ENCODE results near the gene MIAT. TPM values are rescaled to one million over a fixed set of nuclear protein-coding genes. Genes with fewer than 3 reads are reported as not detected.
A peak's percentile ranks its signal among the peaks of the same experiment; 100 is the strongest.

The MIAT gene
- total RNA-seq, 2 experiments from 2014 or later, result 66.5 to 125 TPM

DNA sequence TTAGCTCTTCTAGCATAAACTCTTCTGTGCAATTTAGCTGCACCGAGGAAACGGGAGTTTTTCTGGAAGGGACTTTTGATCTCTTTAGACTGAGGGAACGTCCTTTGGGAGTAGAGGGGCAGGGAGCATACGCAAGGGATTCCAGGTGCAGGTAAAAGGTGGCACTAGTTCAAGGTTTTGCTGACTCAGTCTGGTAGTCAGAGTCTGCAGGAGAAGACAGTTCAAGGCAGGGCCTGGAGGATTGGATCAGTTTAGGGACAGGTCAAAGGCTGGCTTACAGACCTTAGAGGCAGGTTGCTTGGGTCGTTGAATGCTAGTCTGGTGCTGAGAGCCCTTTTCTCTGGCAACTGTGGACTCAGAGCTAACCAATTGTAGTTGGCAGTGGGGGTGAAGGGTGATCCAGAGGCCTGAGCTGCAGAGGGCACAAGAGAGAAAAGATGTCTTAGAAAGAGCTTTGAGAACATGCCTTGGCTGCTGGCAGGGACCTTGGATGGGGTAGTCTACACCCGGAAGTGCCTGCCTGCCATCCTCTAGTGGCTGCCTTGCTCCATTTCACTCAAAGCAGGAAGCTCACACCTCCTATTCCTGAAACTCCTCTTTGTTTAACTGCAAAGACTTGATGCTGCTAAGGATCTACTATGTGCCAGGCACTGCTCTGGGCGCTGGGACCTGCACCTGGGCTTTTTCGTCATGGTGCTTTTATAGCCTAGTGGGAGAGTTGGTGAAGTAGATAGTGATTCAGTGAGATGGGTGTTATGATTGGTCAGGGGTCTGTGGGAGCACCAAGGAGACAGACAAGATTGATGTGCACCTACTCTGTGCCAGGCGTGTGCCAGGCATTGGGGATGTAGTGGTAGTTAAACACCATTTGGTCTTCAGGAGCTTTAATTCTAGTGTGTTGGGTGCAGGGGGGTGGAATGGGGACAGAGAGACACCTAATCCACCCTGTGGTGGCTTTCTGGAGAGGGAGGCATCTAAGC, 17.1 kb downstream of the MIAT start:
- Mint-ChIP-seq H3K27ac (peak overlapping the region; percentile 97), H3K4me1 (peaks cover 73% of the 10 kb centered on the region), H3K36me3 (peaks cover 24% of the 10 kb centered on the region), H3K27me3 (no peaks in the 10 kb centered on the region), H3K9me3 (ENCODE audit: low read depth) (no peaks in the 10 kb centered on the region), H3K4me3 (peak overlapping the region; percentile 93)
- ATAC-seq (no peak), DNase-seq (peak; percentile 67)
- CTCF ChIA-PET, result interaction anchor here (1.0 to 3.8 kb wide), 14 partner anchors 8 to 312 kb away, joined by 3 to 17 read pairs (median 4); partner anchors contain the start of genes HPS4, MIAT and SRRD

DNA sequence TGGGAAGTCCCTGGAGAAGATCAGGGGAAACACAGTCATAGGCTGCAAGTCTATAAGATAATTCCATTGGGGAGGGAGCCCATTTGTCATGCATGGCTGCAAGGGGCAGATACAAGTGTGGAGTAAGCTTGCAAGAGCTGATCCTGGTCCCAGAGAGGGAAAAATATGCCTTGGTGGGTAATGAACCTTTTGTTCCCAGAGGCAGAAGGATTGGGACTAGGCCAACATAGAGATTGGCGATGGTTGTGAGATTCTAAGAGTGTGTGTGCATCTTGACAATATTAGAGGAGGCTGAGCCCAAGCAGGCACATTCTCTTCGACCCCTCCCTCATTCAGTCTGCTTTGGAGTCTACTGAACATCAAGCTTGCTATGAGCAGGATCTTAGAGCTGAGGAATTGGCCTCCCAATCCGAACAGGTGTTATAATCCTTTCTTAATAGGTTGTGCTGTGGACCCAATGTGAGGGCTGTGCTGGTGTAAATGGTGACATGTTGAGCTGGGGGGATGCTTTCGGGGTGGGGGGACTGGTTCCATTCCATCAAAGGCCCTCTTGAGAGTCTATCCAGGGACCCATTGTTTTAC, 18.4 kb downstream of the MIAT start:
- DNase-seq (no peak), ATAC-seq (no peak)
- no peaks in the 10 kb centered on the region for H3K27me3 Mint-ChIP-seq
- no peaks in the 10 kb centered on the region for H3K9me3 Mint-ChIP-seq (ENCODE audit: low read depth)
- peaks cover 21% of the 10 kb centered on the region for H3K36me3 Mint-ChIP-seq
- peak overlapping the region; percentile 97 for H3K27ac Mint-ChIP-seq
- peak overlapping the region; percentile 93 for H3K4me3 Mint-ChIP-seq
- CTCF ChIA-PET, result interaction anchor here (0.8 to 1.1 kb wide), 2 partner anchors 25 to 215 kb away, joined by 3 to 4 read pairs; no protein-coding TSS in a partner anchor
- peaks cover 64% of the 10 kb centered on the region for H3K4me1 Mint-ChIP-seq

DNA sequence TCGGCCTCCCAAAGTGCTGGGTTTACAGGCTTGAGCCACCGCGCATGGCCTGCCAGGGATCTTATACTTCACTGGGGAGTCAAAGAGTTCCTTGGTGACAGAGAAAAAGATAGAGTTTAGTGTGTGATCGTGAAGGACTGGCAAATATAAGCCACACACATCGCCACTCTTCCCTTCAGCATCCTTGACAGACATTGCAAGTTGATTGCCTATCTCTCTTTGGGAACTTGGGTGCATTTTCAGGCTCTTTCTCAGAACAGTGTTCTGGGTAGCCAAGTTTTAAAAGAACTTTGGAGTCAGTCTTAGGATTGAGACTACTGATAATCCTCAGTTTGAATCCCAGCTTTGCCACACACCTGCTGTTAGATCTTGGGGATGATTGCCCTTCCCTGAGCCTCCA, 19.8 kb downstream of the MIAT start:
- Mint-ChIP-seq H3K27ac (no peak overlapping the region), H3K4me3 (no peak overlapping the region), H3K27me3 (no peaks in the 10 kb centered on the region), H3K36me3 (peaks cover 28% of the 10 kb centered on the region), H3K4me1 (peaks cover 49% of the 10 kb centered on the region), H3K9me3 (ENCODE audit: low read depth) (no peaks in the 10 kb centered on the region)
- CTCF ChIA-PET, result interaction anchor here (0.7 to 1.1 kb wide), 2 partner anchors 165 to 421 kb away, joined by 3 read pairs; no protein-coding TSS in a partner anchor
- ATAC-seq (no peak), DNase-seq (no peak)

DNA sequence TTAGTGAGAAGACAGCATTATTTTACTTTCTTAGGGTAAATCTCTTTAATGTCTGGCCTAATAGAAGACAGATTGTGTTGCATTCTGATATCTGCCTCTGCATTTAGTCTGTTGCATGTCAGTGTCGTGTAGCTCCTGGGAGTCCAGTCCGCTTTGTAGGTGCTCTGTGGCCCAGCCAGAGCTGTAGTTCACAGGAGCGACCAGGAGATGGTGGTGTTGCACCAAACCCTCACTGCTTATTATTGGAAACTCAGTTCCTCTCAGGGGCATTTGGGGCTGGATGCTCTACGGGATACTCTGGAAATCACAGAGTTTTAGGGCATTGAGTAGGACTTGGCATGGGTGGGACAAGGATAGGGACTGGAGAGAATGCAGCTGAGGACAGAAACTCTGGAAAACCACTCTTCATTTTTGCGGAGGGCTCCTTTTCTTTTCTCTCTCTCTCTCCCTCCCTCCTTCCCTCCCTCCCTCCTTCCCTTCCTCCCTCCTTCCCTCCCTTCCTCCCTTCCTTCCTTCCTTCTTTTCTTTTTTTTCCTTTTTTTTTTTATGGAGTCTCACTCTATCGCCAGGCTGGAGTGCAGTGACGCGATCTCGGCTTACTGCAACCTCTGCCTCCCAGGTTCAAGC, 21.7 kb downstream of the MIAT start:
- H3K27me3 Mint-ChIP-seq, result no peaks in the 10 kb centered on the region
- H3K4me3 Mint-ChIP-seq, result no peak overlapping the region
- CTCF ChIA-PET, result interaction anchor here (0.5 to 1.7 kb wide), 13 partner anchors 12 to 315 kb away, joined by 3 to 7 read pairs (median 3); partner anchors contain the start of genes HPS4, MIAT and SRRD
- H3K36me3 Mint-ChIP-seq, result peaks cover 29% of the 10 kb centered on the region
- no peak overlapping the region for H3K27ac Mint-ChIP-seq
- H3K9me3 Mint-ChIP-seq (ENCODE audit: low read depth), result no peaks in the 10 kb centered on the region
- peaks cover 39% of the 10 kb centered on the region for H3K4me1 Mint-ChIP-seq
- peak; percentile 64 for ATAC-seq
- DNase-seq, result peak; percentile 84

DNA sequence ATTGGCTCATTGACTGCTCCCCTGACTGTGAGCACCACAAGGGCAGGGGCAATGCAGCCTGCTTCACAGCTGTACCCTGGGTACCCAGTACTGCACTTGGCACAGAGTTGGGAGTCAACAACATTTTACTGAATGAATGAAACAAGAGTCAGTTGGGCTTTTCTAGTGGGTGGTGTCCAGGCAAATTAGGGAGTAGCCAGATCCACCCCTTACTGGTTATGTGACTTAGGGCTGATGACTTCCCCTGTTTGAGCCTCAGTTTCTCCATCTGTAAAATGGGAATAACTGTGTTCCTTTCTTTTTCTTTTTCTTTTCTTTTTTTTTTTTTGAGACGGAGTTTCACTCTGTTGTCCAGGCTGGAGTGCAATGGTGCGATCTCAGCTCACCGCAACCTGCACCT, 23.1 kb downstream of the MIAT start:
- H3K36me3 Mint-ChIP-seq, result peaks cover 17% of the 10 kb centered on the region
- ATAC-seq, result no peak
- H3K4me1 Mint-ChIP-seq, result peaks cover 26% of the 10 kb centered on the region

DNA sequence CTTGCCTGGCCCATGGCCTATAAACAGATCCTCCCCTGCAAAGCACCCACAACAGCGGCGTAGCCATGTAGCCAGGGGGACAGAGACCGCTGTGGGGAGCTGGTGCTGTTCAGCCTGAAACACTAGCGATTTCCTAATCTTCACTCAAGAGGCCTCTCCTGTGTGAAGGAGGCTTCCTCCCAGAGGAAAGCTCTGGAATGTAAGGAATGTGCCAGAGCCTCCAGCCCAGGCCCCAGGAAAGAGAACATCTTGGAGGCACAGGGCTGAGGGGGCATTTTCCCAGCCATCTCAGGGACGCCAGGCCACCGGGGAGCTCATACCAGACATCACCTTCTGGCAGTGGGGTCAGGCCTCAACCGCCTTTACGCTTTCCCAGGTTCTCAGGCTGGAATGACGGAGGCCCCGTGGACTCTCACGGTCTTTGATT, 24.0 kb downstream of the MIAT start:
- ATAC-seq (no peak), DNase-seq (no peak)
- peaks cover 11% of the 10 kb centered on the region for H3K36me3 Mint-ChIP-seq
- no peak overlapping the region for H3K27ac Mint-ChIP-seq
- H3K4me3 Mint-ChIP-seq, result no peak overlapping the region
- no peaks in the 10 kb centered on the region for H3K9me3 Mint-ChIP-seq (ENCODE audit: low read depth)
- H3K4me1 Mint-ChIP-seq, result peaks cover 17% of the 10 kb centered on the region
- no peaks in the 10 kb centered on the region for H3K27me3 Mint-ChIP-seq
- CTCF ChIA-PET, result interaction anchor here (1.4 to 1.6 kb wide), 2 partner anchors 7 to 8 kb away, joined by 3 to 4 read pairs; no protein-coding TSS in a partner anchor

More for the DNA sequence above, 23.1 kb downstream of the MIAT start:
- no peaks in the 10 kb centered on the region for H3K27me3 Mint-ChIP-seq
- CTCF ChIA-PET, result no interaction called here
- no peaks in the 10 kb centered on the region for H3K9me3 Mint-ChIP-seq (ENCODE audit: low read depth)
- no peak overlapping the region for H3K4me3 Mint-ChIP-seq
- no peak for DNase-seq
- H3K27ac Mint-ChIP-seq, result no peak overlapping the region

DNA sequence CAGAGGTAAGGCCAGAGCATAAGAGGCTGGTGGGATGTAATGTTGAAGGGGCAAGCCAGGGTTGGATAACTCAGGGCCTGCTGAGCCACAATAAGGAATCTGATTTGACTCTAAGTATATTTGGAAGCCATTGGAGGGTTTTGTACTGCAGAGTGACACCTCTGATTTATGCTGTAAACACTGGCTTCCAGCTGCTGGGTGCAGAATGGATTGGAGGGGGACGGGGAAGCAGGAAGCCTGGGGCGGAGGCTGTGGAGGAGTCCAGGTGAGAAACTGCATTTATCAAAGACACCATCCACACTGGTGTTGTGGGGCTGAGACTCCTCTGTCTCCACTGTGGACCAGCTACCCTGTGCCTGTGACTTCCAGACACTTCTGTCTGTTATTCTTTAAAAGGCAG, 26.8 kb downstream of the MIAT start:
- Mint-ChIP-seq H3K4me1 (peaks cover 3% of the 10 kb centered on the region), H3K4me3 (no peak overlapping the region), H3K27ac (no peak overlapping the region), H3K36me3 (peaks cover 13% of the 10 kb centered on the region), H3K9me3 (ENCODE audit: low read depth) (no peaks in the 10 kb centered on the region), H3K27me3 (no peaks in the 10 kb centered on the region)
- CTCF ChIA-PET, result no interaction called here
- ATAC-seq, result no peak
- DNase-seq, result no peak

DNA sequence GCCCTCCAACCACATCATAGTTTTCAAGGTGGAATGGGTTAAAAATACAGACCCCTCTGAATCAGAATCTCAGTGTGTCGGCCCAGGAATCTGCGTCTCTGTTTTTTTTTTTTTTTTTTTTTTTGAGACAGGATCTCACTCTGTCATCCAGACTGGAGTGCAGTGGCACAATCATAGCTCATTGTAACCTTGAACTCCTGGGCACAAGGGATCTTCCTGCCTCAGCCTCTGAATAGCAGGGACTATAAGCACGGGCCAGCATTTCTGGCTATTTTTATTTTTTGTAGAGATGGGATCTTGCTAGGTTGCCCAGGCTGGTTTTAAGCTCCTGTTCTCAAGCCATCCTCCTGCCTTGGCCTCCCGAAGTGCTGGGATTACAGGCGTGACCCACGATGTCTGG, 28.2 kb downstream of the MIAT start:
- ATAC-seq (no peak), DNase-seq (no peak)
- CTCF ChIA-PET, result no interaction called here
- peaks cover 11% of the 10 kb centered on the region for H3K36me3 Mint-ChIP-seq
- no peak overlapping the region for H3K27ac Mint-ChIP-seq
- H3K4me1 Mint-ChIP-seq, result peaks cover 2% of the 10 kb centered on the region
- H3K9me3 Mint-ChIP-seq (ENCODE audit: low read depth), result no peaks in the 10 kb centered on the region
- H3K4me3 Mint-ChIP-seq, result no peak overlapping the region
- no peaks in the 10 kb centered on the region for H3K27me3 Mint-ChIP-seq

DNA sequence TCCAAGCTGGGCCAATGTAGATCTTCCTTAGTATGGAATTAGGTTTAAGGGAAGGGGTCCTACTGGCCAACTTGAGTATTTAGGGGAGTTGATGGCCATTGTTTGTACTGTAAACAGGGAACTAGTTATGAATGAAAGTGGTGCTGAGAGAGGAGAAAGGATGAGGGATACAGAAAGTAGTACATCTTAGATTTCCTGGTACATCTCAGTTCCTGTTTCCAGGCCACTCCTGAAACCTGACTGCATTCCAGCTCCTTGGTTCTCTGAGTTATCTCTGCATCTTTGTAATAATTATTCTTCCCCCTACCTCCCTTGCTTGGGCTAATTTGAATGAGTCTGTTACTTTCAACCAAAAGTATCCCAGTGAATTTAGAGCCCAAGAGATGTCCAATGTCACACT, 30.1 kb downstream of the MIAT start:
- no peak for DNase-seq
- Mint-ChIP-seq H3K4me3 (no peak overlapping the region), H3K36me3 (peaks cover 2% of the 10 kb centered on the region), H3K27me3 (no peaks in the 10 kb centered on the region), H3K9me3 (ENCODE audit: low read depth) (no peaks in the 10 kb centered on the region), H3K4me1 (peaks cover 12% of the 10 kb centered on the region), H3K27ac (no peak overlapping the region)
- no peak for ATAC-seq
- CTCF ChIA-PET, result no interaction called here

DNA sequence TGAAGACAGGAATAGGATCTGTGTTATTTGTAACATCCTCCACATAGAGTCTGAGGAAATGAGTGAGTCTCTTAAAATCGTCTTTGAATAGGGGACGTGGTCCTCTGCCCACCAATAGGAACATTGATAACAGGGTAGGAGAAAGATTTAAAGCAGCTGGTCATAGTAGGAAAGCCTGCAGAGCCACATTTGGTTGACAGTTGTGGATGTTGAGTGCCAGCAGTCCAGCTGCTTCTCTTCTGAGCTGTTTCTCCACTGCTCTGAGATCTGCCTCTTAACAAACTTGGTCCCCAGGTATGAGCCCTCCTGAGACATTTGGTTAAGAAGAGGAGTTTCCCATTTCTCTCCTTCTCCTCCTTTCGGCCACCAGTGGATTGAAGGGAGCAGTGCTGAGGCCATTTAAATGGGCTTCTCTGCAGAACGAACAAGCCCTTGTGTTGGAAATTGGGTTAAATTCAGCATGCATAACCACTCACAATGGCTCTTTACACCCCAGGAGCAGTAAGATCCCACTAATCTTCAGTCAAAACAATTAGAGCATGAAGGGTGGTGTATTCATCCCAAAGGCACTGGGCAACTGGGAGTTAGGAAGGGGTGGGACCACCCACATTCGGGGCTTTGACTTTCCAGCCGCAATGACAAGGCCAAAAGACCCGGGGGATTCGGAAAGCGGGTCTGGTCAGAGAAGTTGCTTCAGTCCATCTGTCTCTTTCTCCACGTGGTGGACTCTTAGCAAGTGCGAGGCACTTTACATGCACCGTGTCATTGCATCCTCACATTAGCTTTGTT, 32.3 kb downstream of the MIAT start:
- H3K36me3 Mint-ChIP-seq, result peaks cover 5% of the 10 kb centered on the region
- H3K4me3 Mint-ChIP-seq, result no peak overlapping the region
- DNase-seq, result no peak
- CTCF ChIA-PET, result no interaction called here
- H3K27ac Mint-ChIP-seq, result no peak overlapping the region
- no peak for ATAC-seq
- H3K4me1 Mint-ChIP-seq, result peaks cover 12% of the 10 kb centered on the region
- H3K9me3 Mint-ChIP-seq (ENCODE audit: low read depth), result no peaks in the 10 kb centered on the region
- H3K27me3 Mint-ChIP-seq, result no peaks in the 10 kb centered on the region

DNA sequence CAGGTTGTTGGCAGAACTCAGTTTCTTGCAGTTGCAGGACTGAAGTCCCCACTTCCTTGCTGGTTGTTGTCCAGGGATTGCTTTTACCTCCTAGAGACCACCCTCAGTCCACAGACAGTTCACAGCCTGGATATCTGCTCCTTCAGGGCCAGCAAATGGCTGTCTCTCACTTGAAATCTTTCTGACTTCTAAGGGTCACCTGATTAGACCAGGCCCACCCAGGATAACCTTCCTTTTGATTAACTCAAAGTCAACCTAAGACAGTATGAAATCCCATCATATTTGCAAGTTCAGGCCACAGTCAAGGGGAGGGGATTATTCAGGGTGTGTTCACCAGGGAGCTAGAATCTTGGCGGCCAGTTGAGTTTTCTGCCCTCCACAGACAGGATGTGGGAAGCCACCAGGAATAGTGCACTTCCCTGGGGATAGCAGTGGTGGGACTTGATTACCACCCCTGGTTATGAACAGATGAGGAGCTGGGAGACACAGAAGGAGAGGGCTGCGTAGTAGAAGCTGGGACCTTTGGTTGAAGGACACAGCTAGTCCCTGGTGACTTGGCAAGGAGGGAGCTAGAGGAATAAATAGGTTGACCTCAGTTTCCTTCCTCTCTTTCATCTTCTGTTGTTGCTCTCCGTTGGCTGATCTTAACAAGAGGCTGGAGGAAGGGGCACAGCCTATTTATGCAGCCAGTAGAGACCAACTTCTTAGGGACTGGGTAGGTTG, 33.4 kb downstream of the MIAT start:
- DNase-seq, result no peak
- ATAC-seq, result no peak
- CTCF ChIA-PET, result interaction anchor here (1.3 kb wide), 1 partner anchor 12 kb away, joined by 4 read pairs; no protein-coding TSS in a partner anchor
- Mint-ChIP-seq H3K27ac (peak overlapping the region; percentile 17), H3K27me3 (no peaks in the 10 kb centered on the region), H3K9me3 (ENCODE audit: low read depth) (no peaks in the 10 kb centered on the region), H3K4me3 (no peak overlapping the region), H3K4me1 (peaks cover 12% of the 10 kb centered on the region), H3K36me3 (peaks cover 7% of the 10 kb centered on the region)

DNA sequence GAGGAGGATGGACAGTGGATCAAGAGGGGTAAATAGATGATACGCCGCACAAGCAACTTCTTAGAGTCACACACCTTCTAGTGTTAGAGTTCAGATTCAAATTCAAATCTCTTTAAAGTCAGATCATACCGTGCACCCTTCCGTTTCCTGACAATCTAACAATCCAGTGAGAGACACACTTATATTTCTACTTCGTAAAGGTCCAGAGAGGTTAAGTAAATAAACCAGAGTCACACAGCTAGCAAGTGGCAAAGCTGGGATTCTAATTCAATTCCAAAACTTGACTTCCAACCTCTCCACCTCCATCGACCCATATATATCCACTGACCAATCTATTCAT, 34.0 kb downstream of the MIAT start:
- no peaks in the 10 kb centered on the region for H3K9me3 Mint-ChIP-seq (ENCODE audit: low read depth)
- H3K4me3 Mint-ChIP-seq, result no peak overlapping the region
- CTCF ChIA-PET, result interaction anchor here (1.3 kb wide), 1 partner anchor 13 kb away, joined by 4 read pairs; no protein-coding TSS in a partner anchor
- ATAC-seq (no peak), DNase-seq (no peak)
- H3K4me1 Mint-ChIP-seq, result peaks cover 12% of the 10 kb centered on the region
- no peaks in the 10 kb centered on the region for H3K27me3 Mint-ChIP-seq
- peak overlapping the region; percentile 17 for H3K27ac Mint-ChIP-seq
- peaks cover 7% of the 10 kb centered on the region for H3K36me3 Mint-ChIP-seq

All from activated CD8-positive, alpha-beta memory T cell treated with anti-CD3 and anti-CD28 coated beads, Interleukin-2, amount 10 ng/mL, durations not matched to agents 7 days and 5 days (primary cell).